Measurements from ENCODE around the gene WDR7.

- no peak for TF ChIP-seq CTCF (IDR thresholded peaks at IDR 0.05)
- no peak for TF ChIP-seq POLR2A (IDR thresholded peaks at IDR 0.05)
Measured at GRCh38 chr18:56927786-56928185, 276.6 kb downstream of the WDR7 start.
